NOMO-1 treated with DMSO at 0.1 percent for 48 hours (cell line): ENCODE measurements around the gene ZNF750.

Experiments
- DNase-seq: peaks from one replicate; lab custom pipeline; 2025; ENCODE audit not compliant: unreplicated experiment; lab: John Stamatoyannopoulos, UW

The ZNF750 gene

DNA sequence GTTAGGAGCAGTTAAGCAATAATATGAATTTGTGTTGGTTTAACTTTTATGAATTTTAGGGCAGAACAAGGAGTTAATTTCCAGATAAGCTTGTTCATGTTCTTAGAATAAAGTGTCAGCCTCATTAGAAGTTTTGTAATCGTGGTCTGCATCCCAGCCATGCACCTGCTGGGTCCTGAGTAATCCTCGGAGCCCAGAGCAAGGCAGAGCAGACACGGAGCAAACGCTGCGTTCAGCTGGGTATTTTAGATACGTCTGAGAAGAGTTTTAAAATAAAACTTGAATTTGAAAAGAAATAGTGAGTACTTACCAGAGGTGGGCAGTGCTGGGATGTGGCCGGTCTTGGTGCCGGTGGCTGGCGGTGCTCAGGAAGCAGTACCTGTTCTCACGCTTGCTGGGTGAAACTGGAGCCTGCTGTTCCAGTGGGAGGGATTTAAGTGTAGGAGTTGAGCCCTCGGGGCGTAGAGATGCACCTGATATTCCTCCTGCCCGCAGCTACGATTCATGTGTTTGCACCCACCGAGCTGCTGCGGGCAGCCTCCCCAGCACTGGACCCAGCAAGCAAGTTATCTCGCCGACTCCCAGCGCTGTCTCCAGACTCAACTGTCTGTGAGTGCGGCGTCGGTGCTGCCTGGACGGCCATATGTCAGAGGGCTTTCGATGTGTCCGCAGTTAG, at the start of gene ZNF750:
Gene ZNF750, minus strand, starts transcription at position 406 of the 676 bp plus-strand sequence. CDS start 7,568 bp downstream, outside the sequence.
- no peak for DNase-seq

DNA sequence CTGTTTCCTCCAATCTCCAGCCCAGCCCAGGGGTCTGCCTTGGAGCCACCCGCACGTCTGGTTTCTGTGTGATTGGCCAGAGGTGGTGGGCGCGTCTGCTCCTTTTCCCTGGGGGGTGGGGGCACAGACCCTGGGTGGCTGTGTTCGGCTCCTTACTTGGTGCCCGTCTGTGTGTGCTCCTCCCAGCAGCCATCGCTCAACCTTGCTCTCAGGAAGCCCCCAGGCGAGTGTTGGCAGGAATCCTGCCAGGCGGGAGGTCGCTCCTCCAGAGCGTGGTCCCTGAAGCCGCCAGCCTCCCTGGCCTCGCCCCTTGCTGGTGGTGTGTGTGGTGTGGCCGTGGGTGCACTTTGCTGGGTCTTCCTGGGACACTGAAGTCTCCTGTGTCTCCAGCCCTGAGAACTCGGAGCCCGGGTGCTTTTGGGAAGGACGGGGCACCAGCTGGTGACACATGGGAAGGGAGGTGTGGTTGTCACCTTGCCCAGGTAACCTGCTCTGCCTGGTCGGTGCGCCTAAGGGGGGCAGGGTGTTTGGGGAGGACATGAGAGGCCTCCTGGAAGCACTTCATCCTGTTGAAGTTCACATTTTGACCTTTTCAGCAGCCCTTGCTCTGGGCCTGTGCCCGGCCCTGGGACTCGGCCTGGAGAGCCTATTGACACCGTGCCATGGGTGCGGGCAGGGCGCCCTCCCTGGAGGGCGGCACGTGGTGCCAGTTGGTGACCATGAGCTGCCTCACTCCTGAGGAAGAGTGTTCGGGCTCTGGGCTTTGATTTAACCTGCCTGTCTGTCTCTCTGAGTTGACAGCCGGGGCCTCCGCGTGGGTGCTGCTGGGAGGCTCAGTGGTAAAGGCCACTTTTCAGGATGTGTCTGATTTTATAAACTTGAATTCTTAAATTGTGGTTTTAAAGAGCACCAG, 49.0 kb upstream of the ZNF750 start:
- no peak for DNase-seq

DNA sequence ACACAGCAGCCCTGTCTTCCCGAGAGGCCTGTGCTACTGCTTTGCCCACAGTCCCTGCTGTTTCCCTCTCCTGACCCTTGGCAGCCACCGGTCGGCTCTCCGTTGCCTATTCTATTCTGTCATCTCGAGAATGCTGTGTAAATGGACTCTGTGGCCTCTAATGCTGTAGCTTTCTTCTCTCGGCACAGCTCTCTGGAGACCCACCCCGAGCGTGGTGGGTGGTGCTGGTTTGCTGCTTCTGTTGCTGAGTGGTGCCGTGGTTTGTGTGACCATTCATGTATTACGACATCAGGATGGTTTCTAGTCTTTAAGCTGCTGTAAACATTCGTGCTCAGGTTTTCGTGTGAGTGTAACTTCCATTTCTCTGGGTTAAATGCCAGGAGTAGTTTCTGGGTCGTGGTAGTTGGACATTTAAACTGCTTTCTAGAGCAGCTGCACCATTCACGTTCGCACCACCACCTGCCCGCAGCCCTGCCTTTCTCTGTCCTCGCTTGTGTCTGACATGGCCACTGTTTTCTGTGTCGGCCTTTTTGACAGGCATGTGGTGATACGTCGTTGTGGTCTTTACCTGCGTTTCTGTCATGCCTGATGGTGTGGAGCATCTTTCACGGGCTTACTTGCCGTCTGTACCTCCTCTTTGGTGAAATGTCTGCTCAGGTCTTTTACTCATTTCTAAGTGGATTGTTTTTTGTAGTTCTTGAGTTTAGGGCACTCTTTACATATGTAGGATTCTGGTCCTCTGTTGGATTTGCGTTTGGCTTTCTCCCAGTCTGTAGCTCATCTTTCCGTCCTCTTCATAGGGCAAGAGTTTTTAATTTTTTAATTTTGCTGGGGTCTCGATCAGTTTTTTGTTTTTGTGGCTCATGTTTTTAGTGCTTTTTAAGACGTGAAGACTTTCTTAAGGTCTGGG, 47.7 kb upstream of the ZNF750 start:
- DNase-seq = peak; percentile 77

DNA sequence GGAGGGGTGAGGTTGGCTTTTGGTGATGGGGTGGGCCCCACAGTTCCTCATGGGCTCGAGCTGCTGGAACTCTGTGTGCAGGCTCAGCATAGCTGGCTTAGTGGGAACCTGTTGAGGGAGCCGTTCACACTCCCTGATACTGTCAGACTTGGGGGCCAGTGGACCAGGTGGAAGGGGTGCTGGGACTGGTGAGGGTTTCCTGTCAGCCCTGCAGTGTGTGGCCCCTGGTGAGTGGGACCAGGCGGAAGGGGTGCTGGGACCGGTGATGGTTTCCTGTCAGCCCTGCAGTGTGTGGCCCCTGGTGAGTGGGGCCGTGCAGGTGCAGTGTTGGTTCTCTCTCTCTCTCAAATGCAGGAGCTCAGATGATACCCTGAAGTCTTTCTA, 45.1 kb upstream of the ZNF750 start:
- DNase-seq = no peak

DNA sequence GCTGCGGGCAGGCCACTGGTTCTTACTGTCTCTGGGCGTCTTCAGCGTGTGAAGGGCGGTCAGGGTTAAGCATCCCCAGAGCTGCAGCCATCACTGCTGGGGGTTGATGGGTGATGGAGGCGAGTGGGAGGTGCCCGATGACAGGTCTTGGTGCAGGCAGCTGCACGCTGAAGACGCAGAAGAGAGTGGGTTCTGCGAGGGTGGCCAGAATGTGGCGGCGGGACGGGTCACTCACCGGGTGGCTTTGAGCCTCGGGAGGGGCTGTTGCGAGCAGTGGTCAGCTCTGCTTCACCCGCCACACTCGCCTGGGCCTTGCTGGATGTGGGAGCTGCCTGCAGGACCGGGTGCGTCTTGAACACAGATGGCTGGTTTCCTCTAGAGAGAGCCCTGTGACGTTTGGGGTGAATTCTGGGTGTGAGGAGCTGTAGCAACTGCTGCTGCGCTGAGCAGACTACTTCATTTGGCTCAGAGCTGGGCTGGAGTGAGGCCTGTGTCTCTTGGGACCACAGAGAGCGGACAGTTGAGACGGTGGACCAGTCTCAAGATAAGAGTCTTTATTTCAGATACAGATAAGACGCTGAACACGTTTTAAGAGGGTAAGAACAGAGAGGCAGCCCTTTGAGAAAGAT, 44.6 kb upstream of the ZNF750 start:
- DNase-seq = no peak

DNA sequence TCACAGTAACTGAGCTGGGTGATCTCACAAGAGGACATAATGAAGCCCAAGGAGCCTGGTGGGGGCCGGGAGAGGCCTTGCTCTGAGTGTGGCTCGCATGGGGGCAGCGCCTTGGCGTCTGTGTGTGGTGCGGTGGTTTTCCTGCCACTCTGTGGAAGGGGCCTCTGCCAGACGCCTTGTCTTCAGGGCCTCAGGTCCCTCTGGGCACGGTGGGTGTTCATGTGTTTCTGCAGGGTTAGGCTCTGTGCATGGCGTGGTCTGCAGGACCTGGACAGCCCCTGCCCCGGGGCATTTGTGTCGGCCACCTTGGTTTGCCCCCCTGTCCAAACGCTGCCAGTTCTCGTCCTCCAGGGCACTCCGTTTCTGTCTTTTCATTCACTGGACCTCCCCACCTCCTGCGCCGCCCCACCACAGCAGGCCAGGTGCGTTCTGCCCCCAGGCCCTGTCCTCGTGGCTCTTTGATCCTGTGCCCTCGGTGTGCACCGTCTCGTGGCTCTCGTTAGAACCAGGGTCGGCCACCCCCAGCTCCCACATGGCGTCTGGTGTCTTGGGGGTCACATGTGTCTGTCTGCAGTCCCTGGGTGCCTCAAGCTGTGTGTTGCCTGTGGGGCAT, 43.7 kb upstream of the ZNF750 start:
- no peak for DNase-seq

DNA sequence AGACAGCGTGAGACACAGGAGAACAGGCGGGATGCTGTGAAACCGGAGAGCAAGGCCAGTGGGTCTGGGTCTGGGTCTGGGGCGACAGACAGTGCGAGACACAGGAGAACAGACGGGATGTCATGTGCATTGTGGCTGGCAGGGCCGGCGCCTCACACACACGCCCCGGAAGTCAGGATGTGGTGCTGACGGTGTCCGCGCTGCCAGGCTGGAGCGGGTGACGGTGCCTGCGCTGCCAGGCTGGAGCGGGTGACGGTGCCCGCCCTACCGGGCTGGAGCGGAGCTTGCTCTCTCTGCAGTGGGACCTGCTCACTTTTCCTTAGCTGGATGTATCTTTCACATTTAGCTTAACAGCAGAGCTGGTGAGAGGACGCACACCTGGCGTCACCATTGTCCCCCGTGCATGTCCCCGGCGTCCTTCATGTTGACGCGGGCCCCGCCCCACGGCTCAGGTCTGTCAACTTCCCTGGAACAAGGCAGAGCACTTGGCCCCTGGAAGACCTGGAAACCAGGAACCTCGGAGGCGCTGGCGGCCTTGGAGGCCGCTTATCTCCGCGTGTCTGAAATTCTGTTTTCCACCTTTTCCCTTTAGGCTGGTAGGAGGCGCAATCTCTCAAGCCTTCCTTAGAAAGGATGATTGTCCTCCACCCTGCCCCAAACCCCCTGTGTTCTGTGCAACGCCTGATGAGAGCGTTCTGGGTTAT, 43.0 kb upstream of the ZNF750 start:
- no peak for DNase-seq

DNA sequence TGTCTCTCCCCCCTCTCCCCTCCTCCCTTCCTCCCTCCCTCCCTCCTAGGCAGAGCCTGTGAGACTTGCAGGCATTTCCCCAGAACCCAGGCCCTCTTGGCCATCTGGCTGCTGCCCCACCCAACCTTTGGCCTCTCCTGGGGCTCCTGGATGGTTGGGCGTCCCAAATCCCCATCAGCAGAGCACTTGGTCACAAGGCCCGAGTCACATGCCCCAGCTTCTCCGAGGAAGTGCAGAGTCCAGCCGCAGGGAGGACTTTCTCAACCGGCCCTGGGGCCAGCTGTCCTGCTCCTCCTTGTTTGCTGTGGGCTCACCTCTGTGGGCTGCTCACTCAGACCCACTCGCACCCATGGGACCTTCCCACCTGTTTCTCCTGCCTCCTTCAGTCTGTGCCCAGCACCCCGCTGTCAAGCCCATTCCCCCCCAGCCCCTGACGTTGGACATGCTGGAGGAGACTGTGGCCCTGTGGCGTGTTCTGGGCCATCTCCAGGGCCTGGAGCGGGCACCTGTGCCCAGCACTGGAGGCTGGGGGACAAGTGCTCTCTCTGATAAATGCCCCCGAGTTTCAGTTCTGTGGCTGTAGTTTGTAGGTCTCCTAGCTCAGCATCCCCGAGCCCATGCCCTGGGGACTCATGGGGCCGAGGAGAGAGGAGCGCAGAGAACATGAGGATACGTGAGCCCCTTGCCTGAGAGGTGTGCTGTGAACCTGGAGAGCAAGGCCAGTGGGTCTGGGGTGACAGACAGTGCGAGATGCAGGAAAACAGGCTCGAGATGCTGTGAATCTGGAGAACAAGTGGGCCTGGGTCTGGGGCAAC, 42.3 kb upstream of the ZNF750 start:
- DNase-seq = no peak

DNA sequence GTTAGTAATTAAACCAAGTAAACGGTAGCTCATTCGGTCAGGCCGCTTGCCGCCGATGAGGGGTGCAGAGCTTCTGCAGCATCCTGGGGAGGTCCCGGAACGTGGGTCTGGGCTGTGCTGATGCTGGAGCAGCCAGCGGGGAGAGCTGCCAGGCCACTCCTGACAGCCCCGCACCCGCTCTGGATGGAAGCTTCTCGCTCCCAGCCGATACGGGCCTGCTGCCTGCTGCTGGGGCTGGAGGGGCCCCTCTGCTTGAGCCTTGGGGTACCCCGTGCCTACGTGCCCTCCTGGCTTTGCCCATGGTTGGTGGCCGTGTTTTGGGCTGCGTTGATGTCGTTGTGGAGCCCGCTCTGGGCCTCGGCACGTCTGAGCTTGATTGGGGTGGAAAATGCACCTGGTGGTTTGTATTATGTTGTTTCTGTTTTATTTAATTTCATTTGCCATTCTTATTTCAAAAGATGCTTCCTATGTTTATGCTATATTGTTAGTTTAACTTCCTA, 41.6 kb upstream of the ZNF750 start:
- DNase-seq = no peak

DNA sequence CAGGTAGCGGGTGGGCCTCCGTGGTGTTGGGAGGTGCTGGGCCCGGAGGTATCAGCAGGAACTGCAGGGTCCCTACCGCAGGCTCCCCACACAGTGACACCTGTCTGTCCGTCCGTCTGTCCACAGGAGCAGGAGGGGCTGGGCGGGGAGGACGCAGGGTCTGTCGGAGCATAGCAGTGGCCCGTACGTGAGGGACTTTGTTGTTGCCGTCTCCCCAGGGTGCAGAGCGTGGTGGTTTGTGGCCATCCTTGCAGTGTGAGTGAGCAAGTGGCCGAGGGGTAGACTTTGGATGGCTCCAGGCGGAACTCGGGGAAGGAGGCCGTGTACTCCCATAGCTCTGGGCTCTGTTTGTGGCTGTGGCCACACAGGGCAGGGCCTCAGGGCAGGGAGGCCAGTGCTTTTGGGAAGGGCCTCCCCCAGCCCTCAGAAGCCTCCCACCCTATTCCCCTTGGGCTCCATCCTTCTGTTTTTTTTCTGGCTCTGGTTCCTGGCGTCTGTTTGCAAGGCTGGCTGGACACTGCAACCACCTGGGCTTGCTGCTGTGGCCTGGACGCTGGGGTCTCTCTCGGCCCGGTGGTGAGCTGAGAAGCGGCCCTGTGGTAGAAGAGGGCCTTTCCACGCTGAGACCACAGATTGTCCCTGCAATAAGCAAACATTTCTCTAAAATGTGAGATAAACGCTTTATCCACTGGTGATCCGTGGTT, 41.0 kb upstream of the ZNF750 start:
- DNase-seq = no peak

DNA sequence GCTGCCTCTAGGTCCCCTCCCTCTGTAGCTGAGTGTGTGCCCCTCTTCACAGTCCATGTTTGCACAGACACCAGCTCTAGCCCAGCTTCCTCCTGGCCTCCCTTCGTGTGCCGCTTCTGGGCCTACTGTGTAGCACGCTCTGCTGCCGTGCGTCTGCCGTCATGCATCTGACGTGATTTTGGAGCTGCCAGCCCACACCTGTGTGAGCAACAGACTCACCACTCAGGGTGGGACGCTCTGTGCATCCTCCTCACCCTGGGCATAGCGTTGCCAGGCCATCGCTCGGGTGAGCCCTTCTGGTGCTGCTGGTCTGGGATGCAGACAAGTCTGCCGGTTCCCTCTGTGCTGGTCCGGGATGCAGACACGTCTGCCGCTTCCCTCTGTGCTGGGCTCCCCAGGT, 39.4 kb upstream of the ZNF750 start:
- DNase-seq = no peak

DNA sequence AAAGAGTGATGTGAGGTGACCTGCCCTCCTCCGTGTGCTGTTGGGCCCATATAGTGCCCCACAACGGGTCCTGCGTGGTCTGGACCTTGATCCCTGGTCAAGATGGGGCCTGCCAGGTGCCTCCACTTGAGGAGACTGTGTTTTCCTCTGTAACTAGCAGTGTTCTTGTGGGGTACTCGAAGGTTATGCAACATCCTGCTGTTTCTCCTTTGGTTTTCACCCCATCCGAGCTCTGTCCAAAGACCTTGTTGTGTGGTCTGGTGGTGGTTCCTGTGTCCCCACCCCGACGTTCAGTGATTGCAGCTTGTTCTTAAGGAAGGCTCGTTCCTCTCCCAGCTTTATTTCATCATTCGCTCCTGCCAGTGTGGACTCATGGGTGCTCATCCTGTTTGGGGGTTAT, 38.7 kb upstream of the ZNF750 start:
- DNase-seq = peak; percentile 55

DNA sequence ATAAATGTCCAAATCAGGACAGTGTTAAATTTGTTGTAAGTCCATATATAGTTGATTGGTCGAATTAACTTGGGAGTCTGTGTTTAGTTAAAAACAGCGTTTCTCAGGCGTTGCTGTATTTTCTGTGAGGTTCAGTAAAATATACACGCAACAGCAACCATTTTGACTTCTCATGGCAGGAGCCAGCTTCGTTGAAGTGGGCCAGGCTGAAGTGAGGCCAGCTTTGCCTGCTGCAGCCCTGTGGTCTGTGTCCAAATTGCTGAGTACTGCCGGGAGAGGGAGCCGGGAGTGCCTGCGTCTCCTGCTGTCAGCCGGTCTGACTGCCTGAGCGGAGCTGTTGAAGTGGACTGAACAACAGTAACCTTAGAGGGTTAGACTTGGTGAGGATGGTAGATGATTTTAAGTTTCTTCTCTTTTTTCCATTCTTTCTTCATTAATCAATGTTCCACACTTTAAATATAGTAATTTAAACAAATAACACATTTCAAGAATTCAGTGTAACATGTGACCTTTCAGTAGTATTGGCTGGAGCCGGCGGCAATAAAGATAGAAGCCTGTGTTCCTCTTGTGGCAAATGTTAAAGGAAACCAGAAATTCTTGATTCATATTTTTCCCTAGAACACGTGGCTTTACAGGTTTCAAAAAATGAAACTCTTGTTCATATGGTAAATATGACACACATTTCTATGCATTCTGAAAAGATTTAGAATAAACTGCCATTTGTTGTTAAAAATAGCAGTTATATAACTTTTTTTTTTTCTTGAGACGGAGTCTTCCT, 37.0 kb upstream of the ZNF750 start:
- DNase-seq = no peak

DNA sequence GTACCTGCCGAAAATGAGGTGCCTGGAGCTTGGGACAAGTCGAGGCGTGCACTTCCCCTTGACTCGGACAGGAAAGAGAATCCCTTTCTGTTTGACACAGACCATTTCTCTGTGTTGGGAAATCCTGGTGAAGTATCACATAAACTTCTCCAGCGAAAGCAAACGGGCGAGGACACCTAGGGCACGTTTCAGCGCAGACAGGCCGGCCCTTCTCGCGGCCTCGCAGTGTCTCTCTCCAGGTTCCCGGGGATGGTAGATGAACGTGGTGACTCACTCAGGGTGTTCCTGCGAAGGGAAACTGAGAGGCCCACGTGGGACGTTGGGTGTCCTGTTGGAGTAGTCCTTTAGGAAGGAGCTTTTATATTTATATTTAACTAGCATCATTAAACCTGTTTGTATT, 36.3 kb upstream of the ZNF750 start:
- DNase-seq = peak; percentile 65

DNA sequence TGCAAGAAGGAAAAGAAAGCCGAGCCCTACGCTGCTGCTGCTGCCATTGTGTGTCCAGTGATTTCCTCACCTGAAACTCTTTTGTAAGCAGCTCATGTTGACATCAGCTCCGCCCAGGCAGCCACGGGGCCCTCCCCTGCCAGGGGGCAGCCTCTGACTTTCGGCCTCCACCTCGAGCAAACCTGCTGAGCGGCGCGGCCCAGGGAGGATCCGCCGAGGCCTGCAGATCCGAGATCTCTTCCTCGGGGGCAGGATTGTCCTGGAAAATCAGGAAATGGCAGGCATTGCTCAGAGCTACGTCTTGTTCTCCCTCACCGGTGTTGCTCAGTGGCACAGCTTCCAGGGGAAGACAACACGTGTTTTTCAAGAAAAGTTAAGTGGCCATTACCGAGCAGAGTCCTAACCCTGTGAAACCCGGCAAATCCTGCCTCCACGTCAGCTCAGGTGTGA, 35.6 kb upstream of the ZNF750 start:
- DNase-seq = peak; percentile 30

DNA sequence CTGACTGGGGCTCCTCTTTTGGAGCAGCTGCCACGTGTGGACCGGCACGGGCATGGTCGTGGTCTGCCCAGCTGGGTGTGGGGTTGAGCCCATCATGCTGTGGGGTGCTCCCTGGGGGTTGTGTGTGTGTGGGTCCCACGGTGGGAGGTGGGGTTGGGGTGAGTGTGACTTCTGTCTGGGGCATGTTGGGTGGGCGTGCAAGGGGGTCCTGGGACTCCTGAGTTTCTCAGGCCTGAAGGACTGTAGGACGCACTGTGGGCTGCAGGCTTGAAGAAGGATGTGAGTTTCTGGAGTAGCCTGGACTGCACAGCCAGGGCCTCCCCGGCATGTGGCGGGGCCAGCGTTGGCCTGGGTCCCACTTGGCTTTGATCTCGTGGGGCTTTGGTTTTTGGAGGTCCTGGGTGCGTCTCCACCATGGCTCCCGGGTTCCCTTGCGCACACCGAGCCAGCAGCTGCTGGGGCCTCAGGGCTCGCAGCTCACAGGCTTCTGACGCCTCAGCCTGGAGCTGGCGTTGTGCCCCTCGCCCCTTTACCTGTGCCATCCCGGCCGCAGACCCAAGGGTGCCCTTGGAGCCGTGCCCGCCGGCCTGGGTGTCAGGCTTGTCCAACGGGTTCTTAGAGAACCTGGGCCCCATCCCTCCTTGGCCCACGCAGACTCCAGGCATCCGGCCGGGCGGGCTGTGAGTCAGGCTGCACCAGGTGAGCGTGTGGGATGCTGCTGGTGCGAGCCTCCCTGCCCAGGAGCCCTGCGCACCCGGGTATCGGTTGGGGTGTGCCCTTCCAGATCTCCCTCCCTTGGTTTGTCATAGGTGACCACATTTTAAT, 34.4 kb upstream of the ZNF750 start:
- DNase-seq = no peak
